A673 (cell line): ENCODE measurements around the gene FBXO11.

Experiments
- CTCF ChIP-seq: fragments of 300-800, 200-600 bp; sonication (generic); conservative IDR thresholded peaks from 2 replicates; pipeline ENCODE4 v1.5.1; 2017; ENCODE audit warnings: low read depth, mild to moderate bottlenecking, antibody characterized with exemption, low read length, moderate library complexity, mixed read lengths
- EZH2 ChIP-seq: fragments of 200-600 bp; sonication (generic); IDR thresholded peaks from 2 replicates; pipeline ENCODE4 v1.6.1; 2017; ENCODE audit warnings: borderline replicate concordance, low read depth, mild to moderate bottlenecking, mixed read lengths, antibody characterized with exemption, low read length; ENCODE audit not compliant: poor library complexity, severe bottlenecking

GRCh38 chr2:47811668-47812067, 94.6 kb downstream of the FBXO11 start:
- TF ChIP-seq CTCF: no peak
- TF ChIP-seq EZH2: no peak
